ENCODE measurements around the gene IZUMO4.

The IZUMO4 gene

DNA sequence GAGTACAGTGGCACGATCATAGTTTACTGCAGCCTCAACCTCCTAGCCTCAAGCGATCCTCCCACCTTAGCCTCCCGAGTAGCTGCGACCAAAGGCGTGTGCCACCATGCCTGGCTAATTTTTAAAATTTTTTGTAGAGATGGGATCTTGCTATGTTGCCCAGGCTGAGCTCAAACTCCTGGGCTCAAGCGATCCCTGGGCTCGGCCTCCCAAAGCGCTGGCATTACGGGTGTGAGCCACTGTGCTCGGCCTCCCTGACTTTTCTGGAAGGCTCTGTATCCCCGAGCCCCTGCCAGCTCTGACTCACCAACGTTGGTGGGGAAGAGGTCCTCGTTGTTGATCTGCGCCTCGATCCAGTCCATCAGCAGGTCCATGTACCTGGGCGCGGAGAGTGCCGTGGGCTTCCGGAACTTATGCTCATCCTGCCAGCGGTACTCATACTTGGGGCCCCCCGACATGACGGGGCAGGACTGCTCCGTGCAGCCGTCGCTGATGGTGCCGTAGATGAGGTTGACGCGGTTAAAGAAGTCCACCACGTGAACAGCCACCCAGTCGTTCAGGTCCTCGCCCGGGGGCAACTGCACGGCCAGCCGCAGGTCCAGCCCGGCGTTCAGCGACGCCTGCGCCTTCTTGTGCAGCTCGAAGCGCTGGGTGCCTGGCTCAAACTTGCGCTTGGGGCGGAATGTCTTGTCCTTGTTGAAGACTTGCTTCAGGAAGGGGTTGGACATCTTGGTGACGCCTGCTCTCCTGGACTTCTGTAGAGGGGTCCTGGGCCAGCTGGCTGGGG lies 18.7 kb upstream of the IZUMO4 start:
- TF ChIP-seq, protein P1, sequence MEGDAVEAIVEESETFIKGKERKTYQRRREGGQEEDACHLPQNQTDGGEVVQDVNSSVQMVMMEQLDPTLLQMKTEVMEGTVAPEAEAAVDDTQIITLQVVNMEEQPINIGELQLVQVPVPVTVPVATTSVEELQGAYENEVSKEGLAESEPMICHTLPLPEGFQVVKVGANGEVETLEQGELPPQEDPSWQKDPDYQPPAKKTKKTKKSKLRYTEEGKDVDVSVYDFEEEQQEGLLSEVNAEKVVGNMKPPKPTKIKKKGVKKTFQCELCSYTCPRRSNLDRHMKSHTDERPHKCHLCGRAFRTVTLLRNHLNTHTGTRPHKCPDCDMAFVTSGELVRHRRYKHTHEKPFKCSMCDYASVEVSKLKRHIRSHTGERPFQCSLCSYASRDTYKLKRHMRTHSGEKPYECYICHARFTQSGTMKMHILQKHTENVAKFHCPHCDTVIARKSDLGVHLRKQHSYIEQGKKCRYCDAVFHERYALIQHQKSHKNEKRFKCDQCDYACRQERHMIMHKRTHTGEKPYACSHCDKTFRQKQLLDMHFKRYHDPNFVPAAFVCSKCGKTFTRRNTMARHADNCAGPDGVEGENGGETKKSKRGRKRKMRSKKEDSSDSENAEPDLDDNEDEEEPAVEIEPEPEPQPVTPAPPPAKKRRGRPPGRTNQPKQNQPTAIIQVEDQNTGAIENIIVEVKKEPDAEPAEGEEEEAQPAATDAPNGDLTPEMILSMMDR (IDR thresholded peaks at IDR 0.05; ENCODE audit: insufficient read depth, missing control alignments), result no peak
- no peak for FAIRE-seq
- DNase-seq (ENCODE audit: insufficient read length, low spot score), result no peak

DNA sequence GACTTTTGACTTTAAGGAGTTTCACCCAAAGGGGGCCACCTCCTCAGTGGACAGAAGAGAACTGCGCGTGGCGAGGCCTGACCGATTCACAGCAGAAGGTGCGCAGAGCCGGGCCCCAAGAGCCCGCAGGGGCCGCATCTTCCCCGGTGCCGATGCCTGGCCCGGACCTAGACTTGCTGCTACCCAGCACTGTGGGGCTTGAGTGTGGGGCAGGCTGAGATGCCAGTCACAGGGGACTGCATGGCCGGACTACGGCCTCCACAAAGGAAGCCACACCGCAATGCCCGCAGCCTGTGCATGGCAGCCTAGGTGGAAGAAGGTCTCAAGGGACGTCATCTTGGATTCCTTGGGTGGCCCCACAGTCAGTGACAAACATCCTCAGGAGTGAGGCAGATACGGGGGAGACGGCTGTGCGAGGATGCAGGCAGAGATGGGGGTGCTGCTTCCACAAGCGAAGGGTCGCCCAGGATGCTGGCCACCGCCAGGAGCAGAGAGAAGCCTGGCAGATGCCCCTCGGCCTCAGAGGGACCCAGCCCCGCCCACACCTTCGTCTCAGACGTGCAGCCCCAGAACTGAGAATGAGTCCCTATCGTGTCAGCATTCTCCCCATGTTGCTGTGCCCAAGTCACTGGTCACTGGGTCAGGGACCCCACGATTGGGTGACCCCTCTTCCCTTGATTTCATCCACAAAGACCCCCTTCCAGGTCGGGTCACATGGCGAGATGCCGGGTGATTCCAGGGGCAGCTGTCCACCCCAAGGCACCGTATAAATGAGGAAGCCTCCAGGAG lies 17.4 kb upstream of the IZUMO4 start:
- DNase-seq (ENCODE audit: insufficient read length, low spot score), result no peak
- TF ChIP-seq, protein P1 (IDR thresholded peaks at IDR 0.05; ENCODE audit: insufficient read depth, missing control alignments), result no peak
- no peak for FAIRE-seq

DNA sequence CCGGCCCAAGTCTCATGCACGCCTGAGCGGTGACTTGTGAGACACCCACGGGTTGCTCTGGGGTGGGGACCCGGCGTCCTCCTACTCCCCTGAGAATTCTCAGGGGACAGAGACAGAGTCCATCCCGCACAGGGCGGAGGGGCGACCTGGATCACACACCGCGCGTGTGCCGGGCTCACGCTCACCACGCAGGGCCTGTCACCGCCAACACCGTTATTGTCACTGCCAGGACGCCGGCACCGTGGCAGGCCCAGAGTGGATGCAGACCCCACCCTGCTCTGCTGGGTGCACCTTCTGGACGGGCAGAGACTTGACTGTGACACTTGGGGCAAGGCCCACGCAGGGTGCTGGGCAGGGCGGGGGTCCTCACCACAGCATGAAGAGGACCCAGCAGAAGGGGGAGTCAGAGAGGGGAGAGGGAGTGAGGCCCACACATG lies 16.8 kb upstream of the IZUMO4 start:
- TF ChIP-seq, protein P1 (IDR thresholded peaks at IDR 0.05; ENCODE audit: insufficient read depth, missing control alignments), result no peak
- FAIRE-seq, result no peak
- DNase-seq (ENCODE audit: insufficient read length, low spot score), result no peak

DNA sequence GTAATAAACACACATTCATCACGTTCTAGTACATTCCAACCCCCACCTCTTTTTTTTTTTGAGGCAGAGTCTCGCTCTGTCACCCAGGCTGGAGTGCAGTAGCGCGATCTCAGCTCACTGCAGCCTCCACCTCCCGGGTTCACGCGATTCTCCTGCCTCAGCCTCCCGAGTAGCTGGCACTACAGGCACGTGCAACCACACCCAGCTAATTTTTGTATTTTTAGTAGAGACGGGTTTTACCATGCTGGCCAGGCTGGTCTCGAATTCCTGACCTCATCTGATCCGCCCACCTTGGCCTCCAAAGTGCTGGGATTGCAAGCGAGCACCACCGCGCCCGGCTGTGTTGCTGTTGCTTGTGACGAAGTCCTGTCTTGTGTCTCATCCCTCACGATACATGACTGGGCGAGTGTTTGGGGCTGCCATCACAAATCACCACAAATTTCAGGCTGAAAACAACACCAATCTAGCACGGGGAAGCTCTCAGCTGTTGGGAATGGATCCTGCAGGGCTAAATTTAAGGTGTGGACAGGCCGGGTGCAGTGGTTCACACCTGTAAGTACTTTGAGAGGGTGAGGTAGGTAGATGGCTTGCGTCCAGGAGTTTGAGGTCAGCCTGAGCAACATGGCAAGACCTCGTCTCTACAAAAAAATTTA lies 16.3 kb upstream of the IZUMO4 start:
- DNase-seq (ENCODE audit: insufficient read length, low spot score), result no peak
- TF ChIP-seq, protein P1 (IDR thresholded peaks at IDR 0.05; ENCODE audit: insufficient read depth, missing control alignments), result no peak
- no peak for FAIRE-seq

DNA sequence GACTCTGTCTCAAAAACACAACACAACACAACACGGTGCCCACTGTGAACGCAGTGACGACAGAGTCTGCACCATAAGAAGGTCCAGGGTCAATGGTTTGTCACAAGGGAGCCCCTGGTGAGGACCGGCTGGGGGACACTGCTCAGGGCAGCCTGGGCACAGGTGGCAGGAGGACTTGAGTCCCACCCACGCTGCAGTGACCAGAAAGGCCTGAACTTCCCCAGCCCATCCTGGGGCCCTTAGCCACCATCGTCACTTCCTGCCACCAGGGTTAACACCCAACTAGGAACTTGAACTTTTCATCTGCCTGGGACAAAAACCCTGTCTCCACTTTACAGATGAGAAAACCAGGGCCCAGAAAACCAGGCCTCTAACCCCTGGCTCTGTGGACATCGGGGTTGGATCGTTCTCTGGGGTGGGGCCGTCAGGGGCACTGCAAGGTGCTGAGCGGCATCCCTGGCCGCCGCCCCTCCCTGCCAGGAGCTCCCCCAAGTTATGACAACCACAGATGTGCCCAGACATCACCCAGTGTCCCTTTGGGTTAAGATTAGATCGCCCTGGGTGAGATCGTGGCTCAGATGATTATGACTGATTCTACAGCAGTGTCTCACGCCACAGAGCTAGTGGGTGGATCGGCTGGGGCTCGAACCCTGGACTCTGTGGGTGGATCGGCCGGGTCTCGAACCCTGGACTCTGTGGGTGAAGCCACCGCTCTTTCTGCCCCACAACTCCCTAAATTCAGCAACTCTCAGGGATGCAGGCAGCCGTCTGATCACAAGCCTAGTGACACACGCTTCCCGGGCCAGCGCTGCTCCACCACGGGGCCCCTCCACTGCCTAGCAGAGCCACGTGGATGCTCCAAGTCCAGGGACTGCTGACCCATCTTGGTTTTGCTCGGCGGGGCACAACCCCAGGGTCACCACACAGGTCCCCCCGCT lies 14.6 kb upstream of the IZUMO4 start:
- no peak for DNase-seq (ENCODE audit: insufficient read length, low spot score)
- FAIRE-seq, result no peak
- TF ChIP-seq, protein P1 (IDR thresholded peaks at IDR 0.05; ENCODE audit: insufficient read depth, missing control alignments), result no peak

DNA sequence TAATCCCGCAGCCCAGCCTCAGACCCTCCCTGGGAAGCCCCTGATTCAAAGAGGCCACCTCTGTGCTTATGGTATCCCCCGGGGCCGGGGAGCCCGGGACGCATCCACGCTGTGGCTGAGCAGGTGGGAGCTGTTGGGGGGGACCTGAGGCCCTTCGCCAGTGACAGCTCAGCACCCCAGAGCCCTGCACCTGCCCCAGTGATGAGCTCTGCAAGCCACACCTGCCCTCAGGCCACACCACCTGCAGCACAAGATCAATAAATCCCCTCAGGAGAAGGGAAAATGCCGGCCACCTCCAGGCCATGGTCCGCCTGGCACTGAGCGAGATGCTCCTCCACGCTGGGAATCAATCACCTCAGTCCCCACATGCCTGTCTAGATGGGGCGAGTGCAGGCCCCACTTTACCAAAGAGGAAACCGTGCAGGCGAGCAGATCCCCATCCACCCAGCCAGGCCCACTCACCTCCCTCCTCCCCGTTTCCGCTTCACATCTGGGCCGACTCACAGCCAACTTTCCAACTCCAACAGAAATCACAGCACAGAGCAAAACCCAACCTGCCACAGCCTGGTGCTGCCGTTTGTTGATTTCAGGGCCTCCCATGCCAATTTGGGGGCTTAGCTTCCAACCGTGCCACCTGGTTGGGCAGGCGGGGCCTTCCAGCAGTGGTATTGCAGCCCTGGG lies 13.4 kb upstream of the IZUMO4 start:
- TF ChIP-seq, protein P1 (IDR thresholded peaks at IDR 0.05; ENCODE audit: insufficient read depth, missing control alignments), result no peak
- DNase-seq (ENCODE audit: insufficient read length, low spot score) (no peak), FAIRE-seq (no peak)
